Colonic mucosa (tissue), 4 donors: Measurements from ENCODE around the gene CNKSR1. TPM values are rescaled to one million over a fixed set of nuclear protein-coding genes. Genes with fewer than 3 reads are reported as not detected.

Experiments
- DNase-seq: peaks from one replicate; pipeline ENCODE4 v3.0.0-alpha.2; 2020
- H3K27ac ChIP-seq: fragments of 200-600 bp; one replicate; pipeline ENCODE4 v1.8.0; 2021
- H3K27me3 ChIP-seq: fragments of 200-600 bp; one replicate; pipeline ENCODE4 v1.8.0; 2021
- H3K36me3 ChIP-seq: fragments of 200-600 bp; one replicate; pipeline ENCODE4 v1.8.0; 2021
- H3K4me1 ChIP-seq: fragments of 200-600 bp; one replicate; pipeline ENCODE4 v1.8.0; 2021; ENCODE audit warnings: mild to moderate bottlenecking
- H3K4me3 ChIP-seq: fragments of 200-600 bp; one replicate; pipeline ENCODE4 v1.8.0; 2021
- H3K9ac ChIP-seq, 2 donors: one replicate each; pipeline ENCODE4 v1.7.0; 2013; ENCODE audit warnings: control low read depth in 2 of 2, low read depth in 2 of 2, low read length in 2 of 2
- H3K9me3 ChIP-seq: fragments of 200-600 bp; one replicate; pipeline ENCODE4 v1.8.0; 2021
- CTCF ChIP-seq: fragments of 200-600 bp; IDR thresholded peaks from one replicate; pipeline ENCODE4 v1.8.0; 2022; ENCODE audit warnings: antibody characterized with exemption, mild to moderate bottlenecking
- intact Hi-C: fragments of 100-400 bp; cut with DNase I; formaldehyde crosslinking; loops from one replicate; pipeline ENCODE4 v1.14.1; 2022
- total RNA-seq, 2 donors: library from RNA; stranded (reverse); fragmentation: NEBNext Ultra II Directional in 1 of 2; extraction: Animal tissue kit (Norgen Biotek cat#: 25700) in 1 of 2; gene quantifications; one replicate each; pipeline ENCODE4 v1.2.1, GENCODE V29; 2021
- donor health status: healthy.
- donor health status: DM: no; HTN: no; CAD: no.
- donor health status: DM: no; HTN: no; CAD: no.

Gene CNKSR1
- total RNA-seq, 2 donors from 2014 or later: 35.3 to 46.8 TPM

GRCh38 chr1:26158271-26158907 lies 18.9 kb upstream of the CNKSR1 start:
- H3K4me3 ChIP-seq: no peak overlapping the region

GRCh38 chr1:26158908-26159742 lies 18.2 kb upstream of the CNKSR1 start, which contains the start of gene FAM110D:
TSS of gene FAM110D (plus strand) at chr1:26159079. CDS start at chr1:26161292, 2,213 bp downstream.
- no peaks in the 10 kb centered on the region for H3K27me3 ChIP-seq

More at GRCh38 chr1:26158271-26158907, 18.9 kb upstream of the CNKSR1 start:
- DNase-seq: no peak
- Histone ChIP-seq H3K27me3 (no peaks in the 10 kb centered on the region), H3K9me3 (no peaks in the 10 kb centered on the region), H3K4me1 (peaks cover 6% of the 10 kb centered on the region), H3K27ac (no peak overlapping the region), H3K9ac (no peak overlapping the region), H3K36me3 (no peaks in the 10 kb centered on the region)
- intact Hi-C loops: no loop called here
- no peak for TF ChIP-seq CTCF

GRCh38 chr1:26159743-26160039 lies 17.6 kb upstream of the CNKSR1 start:
- intact Hi-C loops: loop anchor here (5.0 to 10.0 kb wide), 2 partner anchors 52 to 165 kb away; no protein-coding TSS in a partner anchor
- no peaks in the 10 kb centered on the region for H3K27me3 ChIP-seq

More at GRCh38 chr1:26158908-26159742, 18.2 kb upstream of the CNKSR1 start, which contains the start of gene FAM110D:
- intact Hi-C loops: no loop called here
- H3K36me3 ChIP-seq: no peaks in the 10 kb centered on the region
- H3K4me3 ChIP-seq: no peak within 1 kb of the TSS
- H3K4me1 ChIP-seq: peaks cover 6% of the 10 kb centered on the region
- DNase-seq: no peak
- no peak within 1 kb of the TSS for H3K27ac ChIP-seq
- no peak for TF ChIP-seq CTCF
- no peaks in the 10 kb centered on the region for H3K9me3 ChIP-seq
- no peak within 1 kb of the TSS for H3K9ac ChIP-seq

GRCh38 chr1:26160527-26161414 lies 16.5 kb upstream of the CNKSR1 start:
- no peaks in the 10 kb centered on the region for H3K36me3 ChIP-seq
- H3K4me3 ChIP-seq: peak overlapping the region; percentile 36
- H3K4me1 ChIP-seq: peaks cover 6% of the 10 kb centered on the region
- no peaks in the 10 kb centered on the region for H3K9me3 ChIP-seq
- DNase-seq: no peak
- TF ChIP-seq CTCF: no peak
- no peaks in the 10 kb centered on the region for H3K27me3 ChIP-seq
- intact Hi-C loops: loop anchor here (5.0 to 10.0 kb wide), 2 partner anchors 53 to 164 kb away; no protein-coding TSS in a partner anchor
- peak overlapping the region; percentile 19 to 73 for H3K9ac ChIP-seq
- no peak overlapping the region for H3K27ac ChIP-seq

More at GRCh38 chr1:26159743-26160039, 17.6 kb upstream of the CNKSR1 start:
- Histone ChIP-seq H3K9ac (no peak overlapping the region), H3K4me1 (peaks cover 6% of the 10 kb centered on the region), H3K9me3 (no peaks in the 10 kb centered on the region), H3K4me3 (no peak overlapping the region), H3K36me3 (no peaks in the 10 kb centered on the region), H3K27ac (no peak overlapping the region)
- TF ChIP-seq CTCF: no peak
- no peak for DNase-seq
